Stimulated activated CD8-positive, alpha-beta memory T cell treated with anti-CD3 and anti-CD28 coated beads, Interleukin-4, amount 100 ng/mL, for 4 hours (primary cell): ENCODE data around the gene SYNCRIP.
"Not testable (repeated sequence)": the region's sequence is repeated elsewhere in the genome, so short reads cannot be mapped to it uniquely, and the experiment has no call there.

Experiments
- DNase-seq, 2 donors: peaks; one replicate each; pipeline ENCODE4 v3.0.0-alpha.2; 2020; ENCODE audit warnings: low read depth in 2 of 2, low spot score in 1 of 2

SYNCRIP gene

DNA sequence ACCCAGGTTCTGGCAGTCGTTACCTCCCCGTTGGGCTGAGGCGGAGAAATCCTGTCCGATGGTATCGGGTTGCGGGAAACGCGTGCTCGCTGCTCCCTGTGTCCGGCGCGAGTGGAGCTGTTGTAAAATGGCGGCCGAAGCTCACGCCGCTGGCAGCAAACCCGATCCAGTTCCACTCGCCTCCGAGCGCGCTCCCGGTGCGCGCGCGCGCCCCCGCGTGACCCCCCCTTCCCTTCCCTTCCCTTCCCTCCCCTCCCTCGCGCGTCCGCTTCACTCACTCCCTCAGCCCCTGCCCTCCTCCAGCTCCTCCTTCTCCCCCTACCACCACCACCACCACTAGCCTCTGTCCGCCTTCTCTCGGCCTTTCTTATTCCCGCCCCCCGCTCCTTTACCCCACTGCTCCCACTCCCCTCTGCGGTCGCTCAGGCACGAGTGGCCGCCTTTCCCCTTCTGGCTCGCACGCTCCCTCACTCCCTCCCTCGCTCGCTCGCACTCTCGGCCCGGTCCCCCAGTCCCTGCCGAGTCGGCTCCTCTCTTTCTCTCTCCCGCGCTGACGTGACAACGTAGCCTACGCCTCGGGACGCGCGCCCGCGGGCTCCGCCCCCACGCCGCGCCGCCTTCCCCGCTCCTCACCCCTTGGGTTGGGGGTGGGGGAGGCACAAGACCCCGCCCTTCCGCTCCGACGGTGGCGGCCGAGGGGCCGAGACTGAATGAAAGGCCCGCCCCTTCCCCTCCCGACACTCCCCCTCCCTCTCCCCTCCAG is at the start of gene SYNCRIP:
TSS of gene SYNCRIP (minus strand) at position 113 of the 763 bp plus-strand sequence. CDS start 1,447 bp downstream, outside the sequence.
- DNase-seq = peak; percentile 96 to 98

DNA sequence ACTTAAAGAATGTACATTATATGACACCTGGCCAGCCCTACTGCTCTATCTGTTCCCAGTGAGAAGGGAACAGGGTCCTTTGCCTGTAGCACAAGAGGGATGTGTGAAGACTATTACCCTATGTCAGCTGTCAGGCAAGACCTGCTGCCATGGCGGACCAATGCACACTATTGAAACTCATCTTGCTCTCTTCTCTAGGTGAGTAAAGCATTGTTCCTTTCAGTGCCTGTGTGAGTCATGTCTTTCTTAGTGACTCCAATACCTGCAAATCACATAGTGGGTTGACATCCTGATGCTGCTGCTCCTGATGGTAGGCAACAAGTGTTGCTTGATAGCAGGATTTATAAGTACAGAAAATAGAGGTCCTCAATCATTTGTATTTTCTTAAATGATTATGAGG is 48.8 kb upstream of the SYNCRIP start:
- DNase-seq = no peak

DNA sequence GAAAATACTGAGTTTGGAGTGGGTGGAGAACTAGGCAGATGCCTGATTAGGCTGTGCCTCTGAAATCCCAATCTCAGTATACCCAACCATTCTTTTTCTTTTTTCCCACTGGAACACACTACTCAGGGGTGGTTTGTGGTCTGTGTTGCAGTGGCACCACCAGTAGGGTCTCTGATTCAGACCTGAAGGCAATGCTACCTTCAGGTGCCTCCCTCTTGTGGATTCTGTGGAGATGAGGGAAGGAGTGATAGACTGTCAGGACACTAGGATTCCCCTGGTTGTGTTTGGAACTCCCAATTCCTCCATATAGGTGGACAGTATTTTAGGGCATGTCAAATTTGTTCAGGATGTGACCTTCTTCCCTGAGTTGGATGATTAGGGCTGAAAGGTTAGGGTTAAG is 47.4 kb upstream of the SYNCRIP start:
- no peak for DNase-seq

DNA sequence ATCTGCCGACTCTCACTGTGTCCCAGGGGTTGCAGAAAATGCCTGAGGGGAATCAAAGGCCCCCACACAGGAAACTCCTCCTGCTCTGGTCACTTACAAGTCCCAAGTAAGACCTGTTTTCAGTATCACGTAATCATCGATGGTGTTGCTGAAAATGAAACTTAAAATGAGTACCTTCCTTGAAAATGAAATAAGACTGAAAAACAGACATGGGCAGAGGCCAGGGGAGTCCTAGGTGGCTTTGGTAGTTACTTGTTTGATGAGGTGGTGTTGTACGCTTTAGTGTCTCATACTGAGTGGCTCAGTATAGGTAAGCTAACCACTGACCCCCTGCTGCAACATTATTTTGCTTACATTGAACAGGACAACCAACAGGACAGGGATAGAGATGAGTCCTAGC is 43.0 kb upstream of the SYNCRIP start:
- DNase-seq = no peak

DNA sequence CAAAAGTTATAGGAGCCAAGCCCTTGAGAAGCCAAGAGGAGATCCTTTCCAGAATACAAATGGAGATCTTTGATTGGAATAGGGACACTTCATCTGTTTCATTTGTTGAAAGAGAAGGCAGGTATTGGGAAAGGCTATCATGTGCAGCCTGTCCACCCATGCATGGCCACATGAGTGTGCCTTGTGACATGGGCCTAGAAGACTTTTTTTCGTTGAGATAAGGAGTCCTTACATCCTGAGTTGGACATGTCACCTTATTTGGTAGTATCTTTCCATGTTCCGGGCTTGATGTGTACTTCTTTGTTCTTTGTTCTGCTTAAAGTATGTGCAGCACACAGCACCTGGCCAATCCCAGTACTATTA is 42.1 kb upstream of the SYNCRIP start:
- DNase-seq = no peak

DNA sequence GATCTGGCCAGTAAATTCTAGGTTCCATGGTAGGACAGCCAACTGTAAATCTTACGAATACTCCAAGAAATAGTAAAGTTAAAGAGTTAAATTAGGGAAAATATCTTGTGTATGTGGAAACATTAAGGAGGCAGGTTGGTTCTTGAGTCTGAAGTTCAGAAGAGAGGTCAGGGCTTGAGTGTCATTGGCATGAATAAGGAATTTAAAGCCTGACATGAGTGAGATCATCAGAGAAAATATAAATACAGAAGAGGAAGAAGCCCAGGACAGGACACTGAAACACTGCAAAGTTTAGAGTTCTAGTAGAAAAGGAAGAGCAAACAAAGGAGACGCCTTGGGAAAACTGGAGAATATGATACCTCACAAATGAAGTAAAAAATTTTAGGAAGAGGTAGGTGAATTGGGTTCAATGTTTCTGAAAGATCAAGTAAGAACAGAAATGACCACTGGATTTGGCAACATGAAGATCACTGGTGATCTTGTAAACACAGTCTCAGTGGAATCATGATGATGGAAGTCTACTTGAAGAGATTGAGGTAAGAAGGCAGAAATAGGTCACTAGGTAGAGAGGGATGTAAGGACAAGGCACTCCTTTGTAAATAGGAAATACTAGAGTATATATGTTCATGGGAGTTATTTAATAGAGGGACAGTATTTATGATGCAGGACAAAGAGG is 41.6 kb upstream of the SYNCRIP start:
- no peak for DNase-seq

DNA sequence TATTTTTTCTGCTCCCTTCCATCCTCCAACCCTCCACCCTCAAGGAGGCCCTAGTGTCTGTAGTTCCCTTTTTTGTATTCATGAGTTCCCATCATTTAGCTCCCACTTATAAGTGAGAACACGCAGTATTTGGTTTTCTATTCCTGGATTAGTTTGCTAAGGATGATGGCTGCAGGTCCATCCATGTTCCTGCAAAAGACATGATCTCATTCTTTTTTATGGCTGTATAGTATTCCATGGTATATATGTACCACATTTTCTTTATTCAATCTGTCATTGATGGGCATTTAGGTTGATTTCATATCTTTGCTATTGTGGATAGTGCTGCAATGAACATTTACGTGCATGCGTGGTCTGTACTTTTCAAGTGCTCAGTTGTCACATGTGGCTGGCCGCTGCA is 39.2 kb upstream of the SYNCRIP start:
- not testable (repeated sequence) for DNase-seq

DNA sequence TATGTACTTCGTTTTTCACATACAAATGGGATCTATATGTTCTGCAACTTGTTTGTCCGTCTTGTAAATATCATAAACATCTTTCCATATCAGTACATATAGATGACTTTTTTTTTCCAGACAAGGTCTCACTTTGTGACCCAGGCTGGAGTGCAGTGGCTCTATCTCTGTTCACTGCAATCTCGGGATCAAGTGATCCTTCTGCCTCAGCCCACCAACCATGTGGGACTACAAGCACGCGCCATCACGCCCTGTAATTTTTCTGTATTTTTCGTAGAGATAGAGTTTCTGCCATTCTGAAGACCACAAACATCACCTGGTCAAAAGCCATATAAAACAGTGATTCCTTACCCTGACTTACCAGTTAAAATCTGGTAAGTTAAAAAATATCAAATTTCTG is 37.7 kb upstream of the SYNCRIP start:
- no peak for DNase-seq

DNA sequence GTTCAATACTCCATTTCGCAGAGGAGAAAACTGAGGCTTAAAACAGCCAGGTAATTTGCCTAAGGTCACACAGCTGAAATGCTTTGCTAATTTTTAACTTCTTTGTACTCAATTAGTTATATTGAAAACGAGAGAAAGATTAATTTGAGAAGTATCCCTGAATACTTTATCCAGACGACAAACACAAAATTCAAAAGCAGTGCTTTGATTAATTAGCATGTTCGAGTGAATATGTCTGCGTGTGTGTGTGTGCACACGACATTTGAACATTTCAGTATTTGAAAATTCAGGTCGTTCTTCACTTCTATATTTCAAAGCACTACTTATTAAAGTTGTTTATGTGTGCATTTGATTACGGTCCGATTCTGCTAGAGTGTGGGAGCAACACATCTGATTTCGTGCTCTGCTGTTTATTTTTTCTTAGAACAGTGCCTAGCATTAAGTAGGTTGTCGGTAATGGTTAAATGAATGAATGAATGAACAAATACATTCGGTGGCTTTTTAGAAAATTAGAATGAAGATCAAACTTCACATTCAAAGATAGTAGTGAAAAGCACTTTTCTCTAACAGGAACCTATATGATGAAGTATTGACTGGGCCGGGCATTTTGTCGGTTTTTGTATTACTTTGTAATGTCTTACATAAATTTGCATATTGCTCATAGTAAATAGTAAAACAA is 36.9 kb upstream of the SYNCRIP start:
- no peak for DNase-seq

DNA sequence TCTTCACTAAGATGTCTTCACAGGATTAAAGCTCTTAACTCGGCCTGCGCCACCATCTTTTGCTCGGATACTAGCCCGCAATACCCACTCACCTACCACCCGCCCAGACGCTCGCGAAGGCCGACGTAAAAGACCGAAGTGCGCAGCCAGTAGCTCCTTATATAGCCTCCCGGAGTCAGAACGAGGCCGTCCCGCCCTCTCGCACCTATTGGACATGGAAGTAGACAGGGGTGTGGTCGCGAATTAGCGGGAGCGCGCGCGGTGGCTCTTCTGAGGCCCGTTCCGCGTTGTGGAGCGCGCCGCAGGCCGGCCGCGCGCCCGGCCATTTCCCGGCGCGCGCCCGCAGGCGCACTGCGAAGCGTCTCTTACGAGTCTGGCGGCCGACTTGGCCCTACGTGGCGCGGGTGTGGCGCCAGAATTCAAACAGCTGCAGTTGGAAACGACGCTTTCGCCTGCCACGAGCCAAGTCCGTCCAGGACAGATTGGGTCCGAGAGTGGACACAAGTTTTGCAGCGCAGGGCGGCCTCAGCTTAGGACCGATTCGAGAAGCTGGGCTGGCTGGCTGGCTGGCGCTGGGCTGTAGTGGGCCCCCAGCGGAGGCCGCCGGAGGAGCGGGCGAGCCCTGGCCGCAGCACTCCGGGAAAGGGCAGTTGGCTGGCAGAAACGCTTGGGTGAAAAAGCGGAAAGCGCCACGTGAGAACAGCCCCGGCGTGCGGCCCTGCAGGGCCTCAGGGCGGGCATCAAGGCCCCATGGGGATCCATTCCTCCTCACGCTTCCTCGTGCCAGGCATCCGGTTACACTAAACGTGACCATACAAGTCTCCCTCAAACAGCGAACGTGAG is 36.1 kb upstream of the SYNCRIP start:
- DNase-seq = peak; percentile 94 to 96

DNA sequence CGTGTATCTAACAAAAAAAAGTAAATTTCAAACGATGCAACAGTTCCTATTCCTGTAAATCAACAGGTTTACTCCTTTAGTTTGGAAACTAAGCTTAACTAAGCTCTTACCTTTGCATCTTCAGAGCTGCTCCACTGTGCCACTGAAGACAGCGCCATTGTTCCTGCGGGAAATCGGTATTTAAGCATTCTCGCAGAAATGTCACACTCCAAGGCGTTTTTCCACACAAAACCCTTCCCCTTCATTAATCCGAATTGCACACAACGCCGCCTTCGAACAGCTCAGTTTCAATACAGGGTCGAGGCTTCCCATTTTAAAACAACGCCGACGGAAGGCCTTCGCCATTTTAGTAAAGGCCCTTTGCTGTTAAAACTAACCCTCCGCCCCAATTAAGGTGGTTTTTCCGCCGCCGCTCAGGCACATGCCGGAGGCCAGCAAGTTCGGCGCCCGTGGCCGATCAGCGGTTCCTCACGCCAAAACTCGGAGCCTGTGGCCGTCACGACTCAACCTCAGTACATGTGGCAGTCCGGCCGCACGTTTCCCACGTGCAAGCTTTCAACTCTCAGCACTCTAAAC is 35.4 kb upstream of the SYNCRIP start:
- no peak for DNase-seq

DNA sequence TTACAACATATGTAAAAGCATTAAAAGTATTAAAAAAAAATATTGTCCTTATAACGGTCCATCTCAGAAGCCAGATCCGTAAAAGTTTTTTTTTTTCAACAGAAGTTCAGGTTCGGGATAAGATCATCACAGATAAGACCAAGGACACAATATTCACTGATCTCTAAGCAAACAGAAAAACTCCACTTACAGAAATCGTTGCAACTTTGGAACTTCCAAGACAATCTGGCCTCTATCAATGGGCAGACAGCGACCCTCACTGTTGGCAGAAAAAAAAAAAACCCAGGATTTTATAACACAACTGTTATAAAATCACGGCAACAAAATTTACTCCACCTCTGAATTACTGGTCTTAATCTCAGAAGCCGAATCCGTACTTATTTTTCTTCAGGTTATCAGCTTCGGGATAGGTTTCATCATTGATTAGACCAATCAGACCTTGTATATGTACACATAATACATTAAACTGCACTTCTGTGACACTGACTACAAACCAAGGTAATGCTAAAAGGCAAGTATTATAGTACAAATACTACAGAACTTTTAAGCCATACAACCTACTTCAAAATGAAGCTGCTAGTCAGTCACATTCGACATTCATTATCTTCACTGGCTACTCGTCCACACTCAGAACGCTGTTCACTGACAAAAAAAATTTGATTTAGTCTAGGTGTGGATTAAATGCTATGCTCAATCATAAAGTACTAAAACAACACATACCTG is 34.7 kb upstream of the SYNCRIP start:
- DNase-seq = no peak

DNA sequence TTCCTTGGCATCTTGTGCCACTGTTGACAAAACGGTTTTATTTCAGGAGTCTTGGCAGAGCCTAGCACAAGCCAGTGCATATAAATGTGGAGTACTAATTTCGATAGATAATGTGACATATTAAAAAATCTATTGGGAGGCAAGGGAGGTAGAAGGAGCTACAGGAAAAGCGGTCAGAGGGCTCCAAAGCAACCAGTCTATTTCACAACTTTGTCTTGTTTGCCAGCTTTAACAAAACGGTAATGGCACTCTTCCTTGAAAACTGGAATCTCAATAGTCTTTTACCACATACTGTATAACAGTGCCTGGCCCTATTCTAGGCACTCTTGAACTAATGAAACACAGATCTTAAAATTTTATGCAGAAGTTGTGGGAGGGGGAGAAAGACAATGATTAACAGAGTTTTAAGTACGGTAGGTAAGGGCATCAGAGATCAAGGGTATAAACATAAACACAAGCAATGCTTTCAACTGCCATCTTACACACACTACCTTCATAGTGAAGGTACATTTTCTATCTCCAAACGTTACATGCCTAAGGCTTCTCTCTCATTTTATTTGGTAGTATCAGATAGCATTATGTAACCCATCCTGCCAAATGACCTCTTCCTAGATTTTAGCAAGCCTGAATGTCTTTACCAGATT is 33.5 kb upstream of the SYNCRIP start:
- DNase-seq = no peak

DNA sequence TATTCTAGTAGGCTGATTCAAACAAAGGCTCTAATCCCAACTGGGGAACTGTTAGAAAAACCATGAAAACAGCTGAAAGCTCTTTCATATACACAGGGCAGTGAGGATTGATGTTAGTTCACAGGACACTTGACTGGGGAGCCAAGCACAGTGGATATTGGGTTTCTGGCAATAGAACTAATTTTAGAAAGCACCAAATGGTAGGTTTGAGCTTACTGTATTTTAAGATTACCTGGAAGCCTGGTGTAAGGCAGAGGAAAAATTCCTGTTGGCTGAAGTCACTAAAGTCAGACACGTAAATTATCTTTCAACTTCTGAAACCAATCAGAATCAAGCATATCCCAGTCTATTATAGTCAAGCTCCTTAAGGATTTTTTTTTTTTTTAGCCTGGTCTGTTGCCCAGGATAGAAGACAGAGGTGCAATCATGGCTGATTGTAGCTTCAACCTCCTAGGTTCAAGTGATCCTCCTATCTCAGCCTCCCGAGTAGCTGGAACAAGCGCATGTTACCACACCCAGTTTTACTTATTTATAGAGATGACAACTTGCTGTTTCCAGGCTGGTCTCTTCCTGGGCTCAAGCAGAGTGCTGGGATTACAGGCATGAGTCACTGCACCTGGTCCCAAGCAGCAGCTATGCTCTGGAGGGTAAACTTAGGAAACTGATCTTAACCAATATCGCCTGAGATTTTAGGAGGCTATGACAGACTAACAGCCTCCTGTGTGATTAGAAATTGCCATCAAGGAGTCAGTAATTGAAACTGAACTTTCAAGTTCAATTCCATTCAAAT is 32.5 kb upstream of the SYNCRIP start:
- DNase-seq = no peak

DNA sequence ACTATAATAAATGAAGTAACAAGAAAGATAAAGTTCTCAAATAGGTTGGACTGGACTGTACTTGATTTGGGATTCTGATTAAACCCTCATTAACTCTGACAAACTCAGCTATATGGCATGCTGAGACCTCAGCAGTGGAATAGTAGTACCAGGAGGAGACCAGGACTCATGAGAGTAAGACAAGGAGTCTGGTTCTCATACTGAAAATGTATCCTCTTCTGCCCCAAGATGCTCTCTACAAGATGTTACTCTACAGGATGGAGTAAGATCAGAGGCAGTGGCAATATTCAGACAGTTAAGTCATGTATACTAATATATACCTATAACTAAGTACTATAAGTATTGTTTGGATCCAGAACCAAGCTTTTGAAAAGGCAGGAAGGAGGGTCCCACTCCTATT is 31.9 kb upstream of the SYNCRIP start:
- DNase-seq = no peak

DNA sequence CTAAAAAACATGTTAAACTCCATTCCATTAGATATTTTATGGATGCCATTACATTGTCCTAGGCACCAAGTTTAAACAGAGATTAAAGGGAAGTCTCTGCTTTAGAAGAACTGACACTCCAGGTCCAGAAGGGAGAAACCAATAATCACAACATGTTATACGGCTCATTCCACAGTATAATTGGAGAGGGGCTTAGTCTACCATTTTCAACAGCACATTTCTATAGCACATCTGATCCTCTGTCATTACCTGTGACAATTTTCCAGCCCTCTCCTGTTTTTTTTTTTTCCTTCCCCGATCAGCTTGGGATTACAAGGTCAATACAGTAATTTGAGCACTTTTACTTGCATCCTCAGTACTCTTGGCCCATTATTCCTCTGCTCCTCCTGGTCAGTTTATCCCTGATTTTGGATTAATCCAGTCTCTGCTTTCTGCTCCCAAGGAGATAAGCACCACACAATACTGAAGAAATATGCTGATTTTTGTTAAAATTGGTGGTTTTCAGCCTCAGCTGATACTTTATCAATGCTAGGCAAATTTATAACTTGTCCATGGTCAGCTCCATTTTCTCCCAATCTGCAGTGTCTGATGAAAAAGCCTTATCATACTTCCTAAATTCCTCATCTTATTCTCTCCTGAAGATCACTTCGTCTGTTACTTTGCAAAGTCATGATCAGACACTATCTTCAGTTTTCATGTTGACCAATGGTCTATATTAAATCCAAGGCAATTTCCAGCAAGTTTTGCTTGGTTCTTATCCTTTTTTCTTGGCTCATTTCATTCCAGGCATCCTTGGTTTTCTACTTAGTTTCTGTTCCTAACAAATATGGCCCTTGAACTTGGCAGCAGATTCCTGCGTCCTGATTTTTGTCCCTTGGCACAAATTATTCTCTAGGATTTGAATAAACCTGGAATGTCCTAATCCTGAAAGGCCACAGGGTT is 30.8 kb upstream of the SYNCRIP start:
- DNase-seq = no peak

DNA sequence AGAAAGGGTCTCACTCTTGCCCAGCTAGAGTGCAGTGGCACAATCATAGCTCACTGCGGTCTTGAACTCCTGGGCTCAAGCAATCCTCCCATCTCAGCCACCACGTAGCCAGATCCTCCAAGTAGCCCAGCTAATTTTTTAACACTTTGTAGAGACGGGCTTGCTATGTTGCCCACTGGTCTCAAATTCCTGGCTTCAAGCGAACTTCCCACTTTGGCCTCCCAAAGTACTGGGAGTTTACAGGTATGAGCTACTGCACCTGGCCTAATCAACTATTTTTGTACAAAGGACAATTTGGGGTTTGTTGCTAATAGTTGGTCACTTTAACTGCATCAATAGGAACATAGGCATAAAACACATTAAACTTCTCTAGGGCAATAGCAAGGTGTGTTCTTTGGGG is 29.9 kb upstream of the SYNCRIP start:
- DNase-seq = no peak

DNA sequence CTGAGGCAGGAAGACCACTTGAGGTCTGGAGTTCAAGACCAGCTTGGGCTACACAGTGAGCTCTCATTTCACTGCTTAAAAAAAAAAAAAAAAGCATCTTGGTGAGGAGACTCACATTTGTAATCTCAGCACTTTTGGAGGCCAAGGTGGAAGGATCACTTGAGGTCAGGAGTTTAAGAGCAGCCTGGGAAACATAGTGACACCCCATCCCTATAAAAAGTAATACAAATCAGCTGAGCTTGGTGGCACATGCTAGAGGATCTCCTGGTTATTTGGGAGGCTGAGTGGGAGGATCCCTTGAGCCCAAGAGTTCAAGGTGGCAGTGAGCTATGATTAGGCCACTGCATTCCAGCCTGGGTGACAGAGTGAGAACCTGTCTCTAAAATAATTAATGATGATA is 29.4 kb upstream of the SYNCRIP start:
- no peak for DNase-seq
